GM23338 (cell line): ENCODE results near the gene TCF12. TPM values are rescaled to one million over a fixed set of nuclear protein-coding genes. Genes with fewer than 3 reads are reported as not detected.
"Not testable (repeated sequence)": the region's sequence is repeated elsewhere in the genome, so short reads cannot be mapped to it uniquely, and the experiment has no call there.

Experiments used
- ATAC-seq: fragments of 200-7000 bp; cut with Tn5 transposase; 3 replicates; pipeline ENCODE4 v1.9.1; 2020
- DNase-seq: peaks from one replicate; pipeline ENCODE4 v3.0.0-alpha.2; 2015; ENCODE audit warnings: low spot score
- H2AFZ ChIP-seq: fragments of 200-600 bp; sonication (generic); 2 replicates; pipeline ENCODE4 v1.8.0; 2016; ENCODE audit warnings: antibody characterized with exemption, mild to moderate bottlenecking, moderate library complexity
- H3F3A ChIP-seq: fragments of 200-600 bp; sonication (generic); replicated peaks from 2 replicates; pipeline ENCODE4 v1.8.0; 2017; ENCODE audit warnings: antibody characterized with exemption, mixed run types, low read depth
- H3K27ac ChIP-seq: fragments of 200-600 bp; sonication (generic); 2 replicates; pipeline ENCODE4 v1.6.1; 2016; ENCODE audit warnings: low read depth
- H3K27me3 ChIP-seq: fragments of 200-600 bp; sonication (generic); 2 replicates; pipeline ENCODE4 v1.8.0; 2016; ENCODE audit warnings: mild to moderate bottlenecking, mixed run types, moderate library complexity; ENCODE audit not compliant: insufficient read depth
- H3K36me3 ChIP-seq: fragments of 200-600 bp; sonication (generic); 2 replicates; pipeline ENCODE4 v1.8.0; 2016; ENCODE audit warnings: mild to moderate bottlenecking; ENCODE audit not compliant: insufficient read depth
- H3K4me1 ChIP-seq: fragments of 200-600 bp; sonication (generic); 2 replicates; pipeline ENCODE4 v1.8.0; 2016; ENCODE audit warnings: mild to moderate bottlenecking, moderate library complexity; ENCODE audit not compliant: insufficient read depth
- H3K4me2 ChIP-seq: fragments of 200-600 bp; sonication (generic); 2 replicates; pipeline ENCODE4 v1.7.1; 2017; ENCODE audit warnings: mixed run types
- H3K4me3 ChIP-seq: fragments of 200-600 bp; sonication (generic); 2 replicates; pipeline ENCODE4 v1.6.1; 2016; ENCODE audit warnings: mixed run types
- H3K79me2 ChIP-seq: fragments of 200-600 bp; sonication (generic); replicated peaks from 2 replicates; pipeline ENCODE4 v1.8.0; 2017; ENCODE audit warnings: mild to moderate bottlenecking; ENCODE audit not compliant: insufficient read depth
- H3K9me2 ChIP-seq: fragments of 200-600 bp; sonication (generic); 2 replicates; pipeline ENCODE4 v1.8.0; 2017; ENCODE audit not compliant: insufficient read depth
- H4K20me1 ChIP-seq: fragments of 200-600 bp; sonication (generic); replicated peaks from 2 replicates; pipeline ENCODE4 v1.8.0; 2017; ENCODE audit warnings: mild to moderate bottlenecking; ENCODE audit not compliant: insufficient read depth
- H3K27ac Mint-ChIP-seq: 2 replicates; pipeline ENCODE4 v1.8.0; 2020; ENCODE audit warnings: inconsistent platforms, mild to moderate bottlenecking, moderate library complexity, mixed read lengths
- H3K27me3 Mint-ChIP-seq: 3 replicates; pipeline ENCODE4 v1.8.0; 2022; ENCODE audit warnings: low read depth, mild to moderate bottlenecking, moderate library complexity, mixed read lengths, inconsistent platforms; ENCODE audit not compliant: insufficient read depth, poor library complexity
- H3K36me3 Mint-ChIP-seq: 3 replicates; pipeline ENCODE4 v1.8.0; 2021; ENCODE audit warnings: low read depth, mild to moderate bottlenecking, inconsistent platforms, moderate library complexity, mixed read lengths
- H3K4me1 Mint-ChIP-seq: 3 replicates; pipeline ENCODE4 v1.8.0; 2020; ENCODE audit warnings: mild to moderate bottlenecking, inconsistent platforms, mixed read lengths
- H3K4me3 Mint-ChIP-seq: 3 replicates; pipeline ENCODE4 v1.8.0; 2021; ENCODE audit warnings: moderate library complexity, mild to moderate bottlenecking, inconsistent platforms, mixed read lengths
- H3K9me3 Mint-ChIP-seq: 3 replicates; pipeline ENCODE4 v1.8.0; 2020; ENCODE audit warnings: moderate library complexity, mild to moderate bottlenecking, inconsistent platforms, mixed read lengths
- EZH2 ChIP-seq: fragments of 200-600 bp; sonication (generic); IDR thresholded peaks from one replicate; pipeline ENCODE4 v1.8.0; 2017; ENCODE audit warnings: antibody characterized with exemption, mild to moderate bottlenecking, low read depth; ENCODE audit not compliant: unreplicated experiment
- NANOG ChIP-seq: IDR thresholded peaks from 2 replicates; pipeline ENCODE4 v1.6.1; 2016; ENCODE audit warnings: antibody characterized with exemption, borderline replicate concordance
- POLR2AphosphoS5 ChIP-seq: IDR thresholded peaks from 2 replicates; pipeline ENCODE4 v1.6.1; 2016; ENCODE audit warnings: antibody characterized with exemption, low read depth
- STAT1 ChIP-seq: IDR thresholded peaks from one replicate; pipeline ENCODE4 v1.6.1; 2016; ENCODE audit warnings: antibody characterized with exemption; ENCODE audit not compliant: unreplicated experiment
- ZNF331 ChIP-seq: fragments of 250-450 bp; sonication (Bioruptor Pico); IDR thresholded peaks from 2 replicates; pipeline ENCODE4 v1.5.0; 2020; ENCODE audit warnings: low read depth, mild to moderate bottlenecking, moderate library complexity
- polyA plus RNA-seq: library from polyadenylated mRNA; unstranded; fragments of >200 nt; fragmentation: Nextera tagmentation; extraction: Ambion mirVana; gene quantifications from 2 replicates; pipeline ENCODE4 v1.2.1, GENCODE V29; 2016
- total RNA-seq: library from RNA; depleted of rRNA; stranded (reverse); fragments of >200 nt; shearing (Covaris generic); gene quantifications from 2 replicates; pipeline ENCODE4 v1.2.3, GENCODE V29; 2014
- TF ChIP-seq, protein P1 (sequence below): IDR thresholded peaks from 2 replicates; pipeline ENCODE4 v1.6.1; 2016; ENCODE audit warnings: antibody characterized with exemption
- TF ChIP-seq, protein P2 (sequence below): IDR thresholded peaks from one replicate; pipeline ENCODE4 v1.6.1; 2018; ENCODE audit warnings: antibody characterized with exemption; ENCODE audit not compliant: unreplicated experiment

The TCF12 gene
- total and polyA plus RNA-seq, 2 experiments from 2014 or later, result 27.6 to 104 TPM

DNA sequence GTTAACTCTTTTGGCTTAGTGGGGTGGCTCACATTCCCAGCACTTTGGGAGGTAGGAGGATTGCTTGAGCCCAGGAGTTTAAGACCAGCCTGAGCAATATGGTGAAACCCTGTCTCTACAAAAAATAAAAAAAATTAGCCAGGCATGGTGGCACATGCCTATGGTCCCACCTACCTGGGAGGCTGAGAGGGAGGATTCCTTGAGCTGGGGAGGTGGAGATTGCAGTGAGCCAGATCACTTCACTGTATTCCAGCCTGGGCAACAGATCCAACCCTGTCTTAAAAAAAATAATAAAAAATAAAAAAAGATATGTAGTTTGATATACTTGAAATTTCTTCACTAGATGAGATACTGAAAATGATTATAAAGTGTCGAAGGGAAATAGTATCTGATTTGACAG is 178.8 kb downstream of the TCF12 start (continued):
- TF ChIP-seq, protein P1, sequence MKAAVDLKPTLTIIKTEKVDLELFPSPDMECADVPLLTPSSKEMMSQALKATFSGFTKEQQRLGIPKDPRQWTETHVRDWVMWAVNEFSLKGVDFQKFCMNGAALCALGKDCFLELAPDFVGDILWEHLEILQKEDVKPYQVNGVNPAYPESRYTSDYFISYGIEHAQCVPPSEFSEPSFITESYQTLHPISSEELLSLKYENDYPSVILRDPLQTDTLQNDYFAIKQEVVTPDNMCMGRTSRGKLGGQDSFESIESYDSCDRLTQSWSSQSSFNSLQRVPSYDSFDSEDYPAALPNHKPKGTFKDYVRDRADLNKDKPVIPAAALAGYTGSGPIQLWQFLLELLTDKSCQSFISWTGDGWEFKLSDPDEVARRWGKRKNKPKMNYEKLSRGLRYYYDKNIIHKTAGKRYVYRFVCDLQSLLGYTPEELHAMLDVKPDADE, result no peak
- TF ChIP-seq STAT1 (no peak), EZH2 (no peak), NANOG (no peak), POLR2AphosphoS5 (no peak), ZNF331 (no peak)

DNA sequence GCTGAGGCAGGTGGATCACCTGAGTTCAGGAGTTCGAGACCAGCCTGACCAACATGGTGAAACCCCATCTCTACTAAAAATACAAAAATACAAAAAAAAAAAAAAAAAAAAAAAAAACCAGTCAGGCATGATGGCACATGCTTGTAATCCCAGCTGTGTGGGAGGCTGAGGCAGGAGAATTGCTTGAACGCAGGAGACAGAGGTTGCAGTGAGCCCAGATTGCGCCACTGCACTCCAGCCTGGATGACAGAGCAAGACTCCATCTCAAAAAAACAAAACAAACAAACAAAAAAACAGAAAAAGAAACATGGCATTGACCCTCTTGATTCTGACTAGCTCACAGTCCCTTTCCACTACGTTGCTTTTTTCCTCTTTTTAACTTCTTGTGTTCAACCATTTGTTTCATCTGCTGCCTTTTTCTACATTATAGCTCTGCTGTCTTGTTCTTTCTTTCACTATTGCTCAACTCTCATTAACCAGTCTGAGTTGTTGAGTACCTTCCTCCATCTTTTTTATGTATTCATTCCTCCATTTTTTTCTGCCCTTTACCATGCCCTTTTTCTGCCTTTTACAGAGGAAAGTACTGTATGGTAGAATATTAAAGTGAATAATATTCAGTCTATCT is 179.6 kb downstream of the TCF12 start:
- H3K27ac ChIP-seq, H3K36me3 Mint-ChIP-seq, H3K9me3 Mint-ChIP-seq, DNase-seq, H2AFZ ChIP-seq, ATAC-seq, H3K27me3 ChIP-seq, H3K27me3 Mint-ChIP-seq, H3K36me3 ChIP-seq, H3K4me3 ChIP-seq, H3K4me3 Mint-ChIP-seq, H4K20me1 ChIP-seq, H3F3A ChIP-seq, H3K9me2 ChIP-seq, H3K4me2 ChIP-seq: not testable (repeated sequence)
- Mint-ChIP-seq H3K27ac (peak overlapping the region; percentile 50), H3K4me1 (peaks cover 29% of the 10 kb centered on the region)
- H3K4me1 ChIP-seq, result peaks cover 12% of the 10 kb centered on the region; the same call in 1 of the 2 replicates
- peaks cover 17% of the 10 kb centered on the region for H3K79me2 ChIP-seq

DNA sequence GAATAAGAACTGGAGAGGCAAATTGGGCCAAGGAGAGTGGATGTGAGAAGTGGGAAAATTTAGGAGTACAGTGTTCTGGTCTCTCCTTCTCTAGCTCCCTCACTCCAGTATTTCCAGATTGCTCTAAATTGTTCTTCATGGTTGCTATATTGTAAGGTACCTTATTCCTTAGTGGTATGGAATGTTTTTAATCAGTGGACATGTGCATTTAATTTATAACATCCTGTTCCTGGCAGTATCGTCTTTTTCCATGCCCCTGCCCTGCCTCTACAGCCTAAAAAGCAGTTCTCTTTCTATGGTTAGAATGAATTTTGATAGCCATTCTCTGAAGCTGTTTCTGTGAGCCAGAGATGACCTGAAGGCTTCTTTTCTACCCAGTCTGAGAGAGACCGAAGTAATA is 180.5 kb downstream of the TCF12 start:
- Histone ChIP-seq H3K27me3 (no peaks in the 10 kb centered on the region), H3K4me3 (no peak overlapping the region), H3K4me2 (no peak overlapping the region), H3K4me1 (peaks cover 11% of the 10 kb centered on the region; the same call in 1 of the 2 replicates), H3K9me2 (no peaks in the 10 kb centered on the region), H3K27ac (no peak overlapping the region), H3F3A (no peaks in the 10 kb centered on the region), H3K36me3 (no peaks in the 10 kb centered on the region), H3K79me2 (peaks cover 17% of the 10 kb centered on the region), H2AFZ (no peak overlapping the region), H4K20me1 (no peaks in the 10 kb centered on the region)
- no peak overlapping the region; the same call in 1 of the 2 replicates for H3K27ac Mint-ChIP-seq
- no peak overlapping the region for H3K4me3 Mint-ChIP-seq
- H3K9me3 Mint-ChIP-seq, result no peaks in the 10 kb centered on the region
- ATAC-seq (no peak), DNase-seq (no peak)
- H3K4me1 Mint-ChIP-seq, result peaks cover 25% of the 10 kb centered on the region
- no peaks in the 10 kb centered on the region for H3K27me3 Mint-ChIP-seq
- H3K36me3 Mint-ChIP-seq, result no peaks in the 10 kb centered on the region; the same call in 2 of the 3 replicates
- TF ChIP-seq, protein P2, sequence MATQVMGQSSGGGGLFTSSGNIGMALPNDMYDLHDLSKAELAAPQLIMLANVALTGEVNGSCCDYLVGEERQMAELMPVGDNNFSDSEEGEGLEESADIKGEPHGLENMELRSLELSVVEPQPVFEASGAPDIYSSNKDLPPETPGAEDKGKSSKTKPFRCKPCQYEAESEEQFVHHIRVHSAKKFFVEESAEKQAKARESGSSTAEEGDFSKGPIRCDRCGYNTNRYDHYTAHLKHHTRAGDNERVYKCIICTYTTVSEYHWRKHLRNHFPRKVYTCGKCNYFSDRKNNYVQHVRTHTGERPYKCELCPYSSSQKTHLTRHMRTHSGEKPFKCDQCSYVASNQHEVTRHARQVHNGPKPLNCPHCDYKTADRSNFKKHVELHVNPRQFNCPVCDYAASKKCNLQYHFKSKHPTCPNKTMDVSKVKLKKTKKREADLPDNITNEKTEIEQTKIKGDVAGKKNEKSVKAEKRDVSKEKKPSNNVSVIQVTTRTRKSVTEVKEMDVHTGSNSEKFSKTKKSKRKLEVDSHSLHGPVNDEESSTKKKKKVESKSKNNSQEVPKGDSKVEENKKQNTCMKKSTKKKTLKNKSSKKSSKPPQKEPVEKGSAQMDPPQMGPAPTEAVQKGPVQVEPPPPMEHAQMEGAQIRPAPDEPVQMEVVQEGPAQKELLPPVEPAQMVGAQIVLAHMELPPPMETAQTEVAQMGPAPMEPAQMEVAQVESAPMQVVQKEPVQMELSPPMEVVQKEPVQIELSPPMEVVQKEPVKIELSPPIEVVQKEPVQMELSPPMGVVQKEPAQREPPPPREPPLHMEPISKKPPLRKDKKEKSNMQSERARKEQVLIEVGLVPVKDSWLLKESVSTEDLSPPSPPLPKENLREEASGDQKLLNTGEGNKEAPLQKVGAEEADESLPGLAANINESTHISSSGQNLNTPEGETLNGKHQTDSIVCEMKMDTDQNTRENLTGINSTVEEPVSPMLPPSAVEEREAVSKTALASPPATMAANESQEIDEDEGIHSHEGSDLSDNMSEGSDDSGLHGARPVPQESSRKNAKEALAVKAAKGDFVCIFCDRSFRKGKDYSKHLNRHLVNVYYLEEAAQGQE, result no peak
- no peak for TF ChIP-seq ZNF331
